Measurements from ENCODE around the gene CC2D1B. TPM values are rescaled to one million over a fixed set of nuclear protein-coding genes. Genes with fewer than 3 reads are reported as not detected.

Gene CC2D1B
- polyA plus RNA-seq, 1 donor from 2014 or later, result 8.8 TPM

GRCh38 chr1:52367272-52367671, 1.3 kb upstream of the CC2D1B start:
- Mint-ChIP-seq H3K4me1 (peaks cover 24 to 29% (median 26%) of the 10 kb centered on the region in 3 donors), H3K27ac (peak overlapping the region in 2 of 3 donors; percentile 39 to 96), H3K36me3 (no peaks in the 10 kb centered on the region), H3K27me3 (no peaks in the 10 kb centered on the region), H3K9me3 (no peaks in the 10 kb centered on the region), H3K4me3 (peak overlapping the region in 3 of 4 donors; percentile 28 to 66 (median 45))

- Mint-ChIP-seq H3K36me3 (peaks cover 3% of the 10 kb centered on the region), H3K4me3 (peak overlapping the region; percentile 91 to 98 (median 97)), H3K27ac (peak overlapping the region; percentile 93 to 98 (median 96)), H3K9me3 (no peaks in the 10 kb centered on the region), H3K27me3 (no peaks in the 10 kb centered on the region), H3K4me1 (peaks cover 26 to 29% (median 28%) of the 10 kb centered on the region in 3 donors)
These were observed 467 bp upstream of the CC2D1B start for GRCh38 chr1:52366517-52366827.

GRCh38 chr1:52365071-52365745, 797 bp downstream of the CC2D1B start:
- H3K27ac Mint-ChIP-seq, result peak overlapping the region; percentile 93 to 98 (median 96)
- H3K36me3 Mint-ChIP-seq, result peaks cover 4% of the 10 kb centered on the region
- H3K4me1 Mint-ChIP-seq, result peaks cover 26 to 29% (median 28%) of the 10 kb centered on the region in 3 donors
- H3K4me3 Mint-ChIP-seq, result peak overlapping the region; percentile 91 to 98 (median 97)
- H3K9me3 Mint-ChIP-seq, result no peaks in the 10 kb centered on the region
- no peaks in the 10 kb centered on the region for H3K27me3 Mint-ChIP-seq

GRCh38 chr1:52364235-52364839, 1.7 kb downstream of the CC2D1B start:
- Mint-ChIP-seq H3K36me3 (peaks cover 7% of the 10 kb centered on the region), H3K4me1 (peaks cover 26 to 28% (median 27%) of the 10 kb centered on the region in 3 donors), H3K4me3 (peak overlapping the region; percentile 75 to 98 (median 94)), H3K9me3 (no peaks in the 10 kb centered on the region), H3K27ac (peak overlapping the region in 2 of 3 donors; percentile 86 to 96), H3K27me3 (no peaks in the 10 kb centered on the region)

- no peak overlapping the region for H3K4me3 Mint-ChIP-seq
- no peaks in the 10 kb centered on the region for H3K9me3 Mint-ChIP-seq
- H3K4me1 Mint-ChIP-seq, result peaks cover 13 to 19% (median 15%) of the 10 kb centered on the region in 3 donors
- peaks cover 9% of the 10 kb centered on the region for H3K36me3 Mint-ChIP-seq
- H3K27me3 Mint-ChIP-seq, result no peaks in the 10 kb centered on the region
- no peak overlapping the region for H3K27ac Mint-ChIP-seq
These were observed 5.4 kb downstream of the CC2D1B start for GRCh38 chr1:52360595-52360968.

- Mint-ChIP-seq H3K27ac (no peak overlapping the region), H3K4me3 (no peak overlapping the region), H3K4me1 (peaks cover 6 to 15% (median 8%) of the 10 kb centered on the region in 3 donors), H3K27me3 (no peaks in the 10 kb centered on the region), H3K36me3 (peaks cover 9% of the 10 kb centered on the region), H3K9me3 (no peaks in the 10 kb centered on the region)
These were observed 6.1 kb downstream of the CC2D1B start for GRCh38 chr1:52359676-52360594.

GRCh38 chr1:52358851-52359497, 7.0 kb downstream of the CC2D1B start:
- Mint-ChIP-seq H3K36me3 (peaks cover 9% of the 10 kb centered on the region), H3K9me3 (no peaks in the 10 kb centered on the region), H3K27ac (no peak overlapping the region), H3K4me3 (no peak overlapping the region), H3K27me3 (no peaks in the 10 kb centered on the region), H3K4me1 (peaks cover 1 to 8% (median 2%) of the 10 kb centered on the region in 3 donors)

- Mint-ChIP-seq H3K4me3 (no peak overlapping the region), H3K27me3 (no peaks in the 10 kb centered on the region), H3K27ac (no peak overlapping the region), H3K9me3 (no peaks in the 10 kb centered on the region), H3K4me1 (peaks cover 0 to 5% (median 0%) of the 10 kb centered on the region in 3 donors), H3K36me3 (peaks cover 9% of the 10 kb centered on the region)
These were observed 8.6 kb downstream of the CC2D1B start for GRCh38 chr1:52357397-52357796.

GRCh38 chr1:52356818-52357355, 9.1 kb downstream of the CC2D1B start:
- Mint-ChIP-seq H3K4me3 (no peak overlapping the region), H3K27me3 (no peaks in the 10 kb centered on the region), H3K9me3 (no peaks in the 10 kb centered on the region), H3K27ac (no peak overlapping the region), H3K4me1 (peaks cover 0 to 4% (median 0%) of the 10 kb centered on the region in 3 donors), H3K36me3 (peaks cover 9% of the 10 kb centered on the region)

GRCh38 chr1:52355847-52356505, 10.0 kb downstream of the CC2D1B start:
- H3K4me1 Mint-ChIP-seq, result peaks cover 0 to 1% (median 0%) of the 10 kb centered on the region in 3 donors
- H3K4me3 Mint-ChIP-seq, result no peak overlapping the region
- no peak overlapping the region for H3K27ac Mint-ChIP-seq
- H3K36me3 Mint-ChIP-seq, result peaks cover 5% of the 10 kb centered on the region
- no peaks in the 10 kb centered on the region for H3K9me3 Mint-ChIP-seq
- H3K27me3 Mint-ChIP-seq, result no peaks in the 10 kb centered on the region

GRCh38 chr1:52355436-52355835, 10.6 kb downstream of the CC2D1B start:
- Mint-ChIP-seq H3K4me1 (peaks cover 0 to 1% (median 0%) of the 10 kb centered on the region in 3 donors), H3K9me3 (no peaks in the 10 kb centered on the region), H3K27me3 (no peaks in the 10 kb centered on the region), H3K36me3 (peaks cover 5% of the 10 kb centered on the region), H3K27ac (no peak overlapping the region), H3K4me3 (no peak overlapping the region)

GRCh38 chr1:52352690-52353089, 13.3 kb downstream of the CC2D1B start:
- H3K27ac Mint-ChIP-seq, result no peak overlapping the region
- H3K27me3 Mint-ChIP-seq, result no peaks in the 10 kb centered on the region
- peaks cover 0 to 1% (median 1%) of the 10 kb centered on the region in 3 donors for H3K4me1 Mint-ChIP-seq
- H3K36me3 Mint-ChIP-seq, result no peaks in the 10 kb centered on the region
- no peak overlapping the region for H3K4me3 Mint-ChIP-seq
- no peaks in the 10 kb centered on the region for H3K9me3 Mint-ChIP-seq

GRCh38 chr1:52348704-52349300, 17.2 kb downstream of the CC2D1B start:
- Mint-ChIP-seq H3K27ac (no peak overlapping the region), H3K4me1 (peaks cover 0 to 2% (median 0%) of the 10 kb centered on the region in 3 donors), H3K4me3 (no peak overlapping the region), H3K9me3 (no peaks in the 10 kb centered on the region), H3K27me3 (no peaks in the 10 kb centered on the region), H3K36me3 (no peaks in the 10 kb centered on the region)

- no peaks in the 10 kb centered on the region for H3K27me3 Mint-ChIP-seq
- H3K36me3 Mint-ChIP-seq, result no peaks in the 10 kb centered on the region
- no peak overlapping the region for H3K27ac Mint-ChIP-seq
- H3K9me3 Mint-ChIP-seq, result no peaks in the 10 kb centered on the region
- no peak overlapping the region for H3K4me3 Mint-ChIP-seq
- peaks cover 0 to 2% (median 0%) of the 10 kb centered on the region in 3 donors for H3K4me1 Mint-ChIP-seq
These were observed 19.4 kb downstream of the CC2D1B start for GRCh38 chr1:52346653-52347052.

Data from IgD-negative memory B cell (primary cell).